ENCODE measurements around the gene HOXB9. TPM values are rescaled to one million over a fixed set of nuclear protein-coding genes. Genes with fewer than 3 reads are reported as not detected.

HOXB9 gene
- total RNA-seq, 1 experiment from 2014 or later: 27.8 TPM

DNA sequence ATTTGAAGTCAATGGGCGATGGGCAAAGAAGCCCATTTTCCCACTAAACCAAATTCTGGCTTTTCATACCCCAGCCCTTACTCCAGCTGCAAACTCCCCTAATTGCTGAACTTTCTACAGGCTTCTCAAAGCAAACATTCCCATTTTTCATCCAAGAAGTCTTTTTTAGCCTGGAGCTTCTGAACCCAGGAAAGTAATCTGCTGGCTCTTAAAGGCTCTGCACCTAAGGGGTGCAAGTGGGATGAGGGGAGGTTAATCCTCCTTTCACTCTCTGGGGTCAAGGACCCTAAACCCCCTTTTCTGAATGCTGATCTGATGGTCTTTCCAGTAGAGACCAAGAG is 17.7 kb downstream of the HOXB9 start:
- no TSS peak for BruUV-seq (replicated peaks)
- CTCF ChIA-PET: interaction anchor here (0.7 to 1.7 kb wide), 2 partner anchors 10 to 41 kb away, joined by 3 to 4 read pairs; no protein-coding TSS in a partner anchor
- Mint-ChIP-seq H3K9me3 (ENCODE audit: low read depth, unreplicated experiment) (no peaks in the 10 kb centered on the region), H3K4me1 (ENCODE audit: low read depth, unreplicated experiment) (peaks cover 27% of the 10 kb centered on the region), H3K36me3 (ENCODE audit: insufficient read depth, unreplicated experiment) (peaks cover 96% of the 10 kb centered on the region), H3K27ac (ENCODE audit: unreplicated experiment) (peak overlapping the region; percentile 42), H3K27me3 (ENCODE audit: unreplicated experiment) (no peaks in the 10 kb centered on the region), H3K4me3 (ENCODE audit: low read depth, unreplicated experiment) (peak overlapping the region; percentile 88)
- TF ChIP-seq, protein P1, sequence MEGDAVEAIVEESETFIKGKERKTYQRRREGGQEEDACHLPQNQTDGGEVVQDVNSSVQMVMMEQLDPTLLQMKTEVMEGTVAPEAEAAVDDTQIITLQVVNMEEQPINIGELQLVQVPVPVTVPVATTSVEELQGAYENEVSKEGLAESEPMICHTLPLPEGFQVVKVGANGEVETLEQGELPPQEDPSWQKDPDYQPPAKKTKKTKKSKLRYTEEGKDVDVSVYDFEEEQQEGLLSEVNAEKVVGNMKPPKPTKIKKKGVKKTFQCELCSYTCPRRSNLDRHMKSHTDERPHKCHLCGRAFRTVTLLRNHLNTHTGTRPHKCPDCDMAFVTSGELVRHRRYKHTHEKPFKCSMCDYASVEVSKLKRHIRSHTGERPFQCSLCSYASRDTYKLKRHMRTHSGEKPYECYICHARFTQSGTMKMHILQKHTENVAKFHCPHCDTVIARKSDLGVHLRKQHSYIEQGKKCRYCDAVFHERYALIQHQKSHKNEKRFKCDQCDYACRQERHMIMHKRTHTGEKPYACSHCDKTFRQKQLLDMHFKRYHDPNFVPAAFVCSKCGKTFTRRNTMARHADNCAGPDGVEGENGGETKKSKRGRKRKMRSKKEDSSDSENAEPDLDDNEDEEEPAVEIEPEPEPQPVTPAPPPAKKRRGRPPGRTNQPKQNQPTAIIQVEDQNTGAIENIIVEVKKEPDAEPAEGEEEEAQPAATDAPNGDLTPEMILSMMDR (IDR thresholded peaks at IDR 0.05; ENCODE audit: unreplicated experiment): no peak
- intact Hi-C loops (cut with micrococcal nuclease; ENCODE audit: unreplicated experiment): no loop called here
- DNase-seq: no peak

DNA sequence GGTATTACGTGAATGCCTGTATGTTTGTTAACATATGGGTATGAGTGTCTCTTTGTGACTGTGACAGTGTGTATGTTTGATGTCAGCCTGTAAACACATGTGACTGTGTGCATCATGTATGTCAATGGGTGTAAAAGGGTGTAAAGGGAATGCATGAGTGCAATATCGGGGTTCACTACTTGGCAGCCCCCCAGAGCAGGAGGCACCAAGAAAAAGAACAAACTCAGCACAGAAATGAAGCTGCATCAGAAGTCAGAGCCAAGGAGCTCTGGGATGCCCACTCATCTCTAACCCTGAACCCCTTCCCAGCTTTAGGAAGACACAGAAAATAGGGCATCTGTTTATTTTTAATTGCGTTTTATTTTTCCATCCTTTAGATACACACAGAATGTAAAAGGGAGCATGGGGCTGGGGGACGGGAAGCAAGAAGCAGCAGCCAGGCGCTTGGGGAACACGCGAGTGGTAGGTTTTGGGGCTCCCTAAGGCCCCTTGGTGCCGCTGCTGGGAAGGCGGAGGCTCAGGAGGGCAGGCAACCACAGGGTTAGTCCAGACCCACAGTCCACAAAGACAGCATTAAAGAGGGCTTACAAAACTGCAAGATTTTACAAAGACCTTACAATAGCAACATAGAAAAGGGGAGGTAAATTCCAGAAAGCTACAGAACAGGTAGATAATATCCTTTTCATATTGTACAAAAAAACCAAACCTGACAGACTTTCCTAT is 19.1 kb downstream of the HOXB9 start:
- no peaks in the 10 kb centered on the region for H3K27me3 Mint-ChIP-seq (ENCODE audit: unreplicated experiment)
- CTCF ChIA-PET: no interaction called here
- BruUV-seq (replicated peaks): no TSS peak
- H3K27ac Mint-ChIP-seq (ENCODE audit: unreplicated experiment): peak overlapping the region; percentile 83
- H3K4me3 Mint-ChIP-seq (ENCODE audit: low read depth, unreplicated experiment): peak overlapping the region; percentile 88
- no peaks in the 10 kb centered on the region for H3K9me3 Mint-ChIP-seq (ENCODE audit: low read depth, unreplicated experiment)
- TF ChIP-seq, protein P1 (IDR thresholded peaks at IDR 0.05; ENCODE audit: unreplicated experiment): no peak
- peaks cover 96% of the 10 kb centered on the region for H3K36me3 Mint-ChIP-seq (ENCODE audit: insufficient read depth, unreplicated experiment)
- intact Hi-C loops (cut with micrococcal nuclease; ENCODE audit: unreplicated experiment): no loop called here
- peaks cover 27% of the 10 kb centered on the region for H3K4me1 Mint-ChIP-seq (ENCODE audit: low read depth, unreplicated experiment)
- no peak for DNase-seq

DNA sequence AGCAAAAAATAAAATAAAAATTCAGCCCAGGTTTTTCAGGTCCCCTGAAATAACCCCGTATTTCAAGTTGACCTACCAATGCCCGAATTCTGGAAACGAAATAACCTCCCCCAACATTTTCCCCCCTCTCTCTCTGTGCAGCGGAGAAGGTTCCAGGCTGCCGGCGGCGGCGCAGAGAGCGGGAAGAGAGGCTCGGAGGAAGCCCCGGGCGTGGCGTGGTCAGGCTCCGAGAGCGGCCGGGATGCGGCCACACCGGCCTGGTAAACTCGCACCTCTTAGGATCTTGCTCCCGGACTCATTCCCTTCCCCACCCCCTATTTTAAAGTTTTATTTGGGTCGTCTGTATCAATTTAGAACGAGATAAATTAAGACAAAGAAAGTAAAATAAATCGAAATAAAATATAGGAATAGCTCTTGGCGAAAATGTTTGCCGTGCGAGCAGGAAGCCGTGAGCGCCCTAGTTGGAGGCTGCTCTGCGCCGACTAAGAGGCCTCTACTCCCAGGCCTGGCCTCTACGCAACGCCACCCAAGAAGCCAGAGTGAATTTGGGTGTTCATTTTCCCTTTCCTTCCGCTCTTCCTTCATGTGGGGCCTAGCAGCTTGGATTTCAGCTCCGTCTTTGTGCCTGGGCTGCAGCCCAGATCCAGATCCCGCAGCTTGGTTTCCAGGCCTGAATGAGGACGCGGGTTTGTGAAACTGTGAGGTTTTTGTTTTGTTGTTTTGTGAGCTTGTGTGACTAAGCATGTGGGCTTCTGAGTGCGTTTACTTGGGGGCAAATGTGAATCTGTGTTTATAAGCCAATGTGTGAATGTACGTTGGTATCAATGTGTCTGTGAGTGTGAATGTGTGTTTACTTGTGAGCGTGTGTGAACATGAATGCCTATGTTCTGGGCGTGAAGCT is 19.9 kb downstream of the HOXB9 start:
- Mint-ChIP-seq H3K27me3 (ENCODE audit: unreplicated experiment) (no peaks in the 10 kb centered on the region), H3K9me3 (ENCODE audit: low read depth, unreplicated experiment) (no peaks in the 10 kb centered on the region), H3K27ac (ENCODE audit: unreplicated experiment) (peak overlapping the region; percentile 83), H3K4me1 (ENCODE audit: low read depth, unreplicated experiment) (peaks cover 30% of the 10 kb centered on the region), H3K36me3 (ENCODE audit: insufficient read depth, unreplicated experiment) (peaks cover 96% of the 10 kb centered on the region), H3K4me3 (ENCODE audit: low read depth, unreplicated experiment) (peak overlapping the region; percentile 88)
- DNase-seq: no peak
- TF ChIP-seq, protein P1 (IDR thresholded peaks at IDR 0.05; ENCODE audit: unreplicated experiment): no peak
- intact Hi-C loops (cut with micrococcal nuclease; ENCODE audit: unreplicated experiment): no loop called here
- no TSS peak for BruUV-seq (replicated peaks)
- CTCF ChIA-PET: no interaction called here

DNA sequence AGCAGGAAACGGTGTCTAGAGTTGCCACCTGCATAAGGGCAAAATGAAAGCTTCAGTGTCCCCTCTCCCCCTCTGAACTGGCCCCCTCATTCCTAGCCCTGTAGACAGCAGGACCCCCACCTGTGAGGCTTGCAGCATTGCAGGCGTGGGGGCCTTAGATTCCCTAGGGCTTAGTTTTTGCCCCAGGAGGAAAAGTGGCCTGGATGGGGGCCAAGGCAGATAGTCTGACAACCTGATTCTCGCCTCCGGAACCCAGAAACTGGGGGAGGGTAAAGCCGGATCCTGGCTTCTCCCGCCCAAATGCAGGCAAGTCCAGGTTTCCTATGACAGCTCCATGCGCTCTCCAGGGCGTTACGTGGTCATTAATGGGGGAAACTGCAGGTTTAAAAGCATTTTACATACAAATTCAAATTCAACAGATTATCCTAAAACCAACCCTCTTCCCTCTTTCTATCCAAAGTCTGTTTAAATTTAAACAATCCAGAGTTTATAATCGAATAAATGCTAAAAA is 20.7 kb downstream of the HOXB9 start:
- no peaks in the 10 kb centered on the region for H3K9me3 Mint-ChIP-seq (ENCODE audit: low read depth, unreplicated experiment)
- H3K36me3 Mint-ChIP-seq (ENCODE audit: insufficient read depth, unreplicated experiment): peaks cover 96% of the 10 kb centered on the region

More for the DNA sequence above, 20.7 kb downstream of the HOXB9 start:
- no TSS peak for BruUV-seq (replicated peaks)
- H3K27me3 Mint-ChIP-seq (ENCODE audit: unreplicated experiment): no peaks in the 10 kb centered on the region
- CTCF ChIA-PET: interaction anchor here (0.6 to 1.4 kb wide), 2 partner anchors 8 to 339 kb away, joined by 4 read pairs; no protein-coding TSS in a partner anchor
- peak overlapping the region; percentile 88 for H3K4me3 Mint-ChIP-seq (ENCODE audit: low read depth, unreplicated experiment)
- intact Hi-C loops (cut with micrococcal nuclease; ENCODE audit: unreplicated experiment): no loop called here
- H3K4me1 Mint-ChIP-seq (ENCODE audit: low read depth, unreplicated experiment): peaks cover 37% of the 10 kb centered on the region
- peak; percentile 68 for DNase-seq
- TF ChIP-seq, protein P1 (IDR thresholded peaks at IDR 0.05; ENCODE audit: unreplicated experiment): no peak
- peak overlapping the region; percentile 95 for H3K27ac Mint-ChIP-seq (ENCODE audit: unreplicated experiment)

Data from Calu3 (cell line).